ENCODE data around the gene SLC16A9. TPM values are rescaled to one million over a fixed set of nuclear protein-coding genes. Genes with fewer than 3 reads are reported as not detected.
"Not testable (repeated sequence)": the region's sequence is repeated elsewhere in the genome, so short reads cannot be mapped to it uniquely, and the experiment has no call there.

The SLC16A9 gene
- total RNA-seq, 1 experiment from 2014 or later, result 1.3 TPM

DNA sequence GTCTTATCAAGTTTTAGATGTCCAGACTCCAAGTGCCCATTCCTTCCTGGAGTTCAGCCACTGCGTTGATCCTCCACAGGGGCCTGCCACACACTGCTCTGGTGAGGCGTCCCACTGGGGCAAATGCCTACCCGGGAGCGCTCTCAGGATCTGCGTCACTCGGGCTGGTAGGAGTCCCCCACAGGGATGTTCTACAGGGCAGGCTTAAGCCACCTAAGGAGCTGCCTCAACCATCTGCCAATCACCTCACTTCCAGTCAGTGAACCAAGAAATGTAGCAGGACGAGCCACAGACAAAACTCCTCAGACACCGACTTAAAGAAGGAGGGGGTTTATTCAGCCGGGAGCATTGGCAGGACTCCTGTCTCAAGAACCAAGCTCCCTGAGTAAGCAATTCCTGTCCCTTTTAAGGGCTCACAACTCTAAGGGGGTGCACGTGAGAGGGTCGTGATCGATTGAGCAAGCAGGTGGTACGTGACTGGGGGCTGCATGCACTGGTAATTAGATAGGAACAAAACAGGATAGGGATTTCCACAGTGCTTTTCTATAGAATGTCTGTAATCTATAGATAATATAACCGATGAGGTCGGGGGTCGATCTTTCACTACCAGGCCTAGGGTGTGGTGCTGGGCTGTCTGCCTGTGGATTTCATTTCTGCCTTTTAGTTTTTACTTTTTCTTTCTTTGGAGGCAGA is 23.8 kb upstream of the SLC16A9 start:
- not testable (repeated sequence) for H3K27me3 ChIP-seq; DNase-seq; H3K27ac ChIP-seq; H3K9me3 ChIP-seq (replicated peaks); H3K4me3 ChIP-seq; H3K4me1 ChIP-seq; H3K36me3 ChIP-seq

- H3K4me3 ChIP-seq; DNase-seq; H3K27ac ChIP-seq; H3K36me3 ChIP-seq; H3K4me1 ChIP-seq; H3K9me3 ChIP-seq (replicated peaks); H3K27me3 ChIP-seq: not testable (repeated sequence)
Observed at GRCh38 chr10:59732849-59733248, 23.2 kb upstream of the SLC16A9 start.

GRCh38 chr10:59729167-59729566 is 19.5 kb upstream of the SLC16A9 start:
- H3K9me3 ChIP-seq (replicated peaks); H3K36me3 ChIP-seq; H3K27ac ChIP-seq; H3K27me3 ChIP-seq; DNase-seq; H3K4me1 ChIP-seq; H3K4me3 ChIP-seq: not testable (repeated sequence)

DNA sequence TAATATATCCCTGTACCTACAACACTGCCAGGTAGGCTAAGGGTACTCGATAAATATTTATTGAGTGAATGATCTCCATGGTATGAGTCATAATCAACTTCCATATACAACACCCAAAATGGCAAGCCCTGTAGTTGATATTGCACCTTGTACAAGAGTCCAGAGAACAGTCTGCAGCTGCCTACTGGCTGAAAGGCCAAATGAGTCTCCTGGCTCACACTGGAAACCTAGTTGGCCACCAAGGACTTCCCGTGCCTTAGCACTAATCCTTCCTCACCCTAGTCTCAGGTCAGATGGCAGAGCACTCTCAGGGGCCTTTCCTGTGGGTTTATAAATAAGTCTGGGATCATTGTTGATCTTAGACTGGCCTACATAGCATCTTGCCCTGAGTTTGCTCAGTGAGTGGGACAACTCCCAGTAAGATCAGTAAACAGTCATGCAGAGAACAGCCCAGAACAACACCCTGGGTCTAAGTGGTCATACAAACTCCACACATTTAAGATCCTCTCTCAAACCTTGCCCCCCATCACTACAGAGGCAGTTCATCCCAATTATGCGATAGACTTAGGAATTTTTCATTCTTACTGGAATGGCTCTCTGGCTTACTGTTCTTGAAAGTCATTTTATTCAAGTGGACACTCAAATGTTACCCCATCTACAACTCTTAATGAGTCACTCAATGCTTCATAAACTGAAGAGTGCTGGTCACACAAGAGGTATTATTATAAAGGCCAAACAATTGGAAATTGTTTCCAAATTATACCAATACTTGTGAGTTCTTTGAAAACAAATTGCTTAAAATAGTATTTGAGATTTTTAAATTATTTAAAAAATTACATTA is 14.7 kb upstream of the SLC16A9 start:
- H3K36me3 ChIP-seq, result no peaks in the 10 kb centered on the region
- H3K9me3 ChIP-seq (replicated peaks), result no peaks in the 10 kb centered on the region
- no peaks in the 10 kb centered on the region for H3K4me1 ChIP-seq
- no peak for DNase-seq
- H3K27ac ChIP-seq, result no peak overlapping the region
- no peaks in the 10 kb centered on the region for H3K27me3 ChIP-seq
- no peak overlapping the region for H3K4me3 ChIP-seq

DNA sequence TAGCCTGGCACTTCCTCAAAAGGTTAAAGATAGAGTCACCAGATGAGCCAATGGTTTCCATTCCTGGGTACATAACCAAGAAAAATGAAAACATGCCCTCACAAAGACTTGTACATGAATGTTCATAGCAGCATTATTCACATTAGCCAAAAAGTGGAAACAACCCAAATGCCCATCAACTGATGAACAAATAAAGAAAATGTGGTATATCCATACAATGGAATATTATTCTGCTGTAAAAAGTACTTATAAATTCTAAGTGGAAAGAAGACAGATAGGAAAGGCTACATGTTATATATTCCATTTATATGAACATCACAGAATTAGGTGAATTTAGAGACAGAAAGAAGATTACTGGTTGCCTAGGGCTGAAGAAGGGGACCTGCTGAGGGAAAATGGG is 10.7 kb upstream of the SLC16A9 start:
- no peaks in the 10 kb centered on the region for H3K36me3 ChIP-seq
- H3K27ac ChIP-seq, result no peak overlapping the region
- H3K27me3 ChIP-seq, result no peaks in the 10 kb centered on the region
- no peak for DNase-seq
- H3K4me1 ChIP-seq, result no peaks in the 10 kb centered on the region
- no peak overlapping the region for H3K4me3 ChIP-seq
- no peaks in the 10 kb centered on the region for H3K9me3 ChIP-seq (replicated peaks)

DNA sequence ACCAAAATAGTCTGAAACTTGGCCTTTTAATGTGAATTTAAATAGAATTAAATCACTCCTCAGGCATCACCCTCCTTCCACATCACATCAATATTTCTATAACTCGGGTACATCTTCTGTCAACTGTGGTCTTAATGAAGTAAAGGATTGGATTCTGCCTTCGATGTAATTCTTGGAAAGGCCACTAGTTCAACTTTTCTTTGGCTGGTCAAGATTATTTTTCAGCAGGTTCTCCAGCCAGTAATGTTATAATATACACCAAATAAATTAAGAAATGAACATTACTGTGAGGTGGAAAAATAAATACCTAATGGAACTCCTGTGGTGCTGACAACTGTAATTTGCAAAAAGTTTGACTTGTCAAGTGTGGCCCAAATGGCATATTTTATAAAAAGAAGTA is 9.7 kb upstream of the SLC16A9 start:
- H3K36me3 ChIP-seq, result no peaks in the 10 kb centered on the region
- no peak overlapping the region for H3K4me3 ChIP-seq
- no peak for DNase-seq

DNA sequence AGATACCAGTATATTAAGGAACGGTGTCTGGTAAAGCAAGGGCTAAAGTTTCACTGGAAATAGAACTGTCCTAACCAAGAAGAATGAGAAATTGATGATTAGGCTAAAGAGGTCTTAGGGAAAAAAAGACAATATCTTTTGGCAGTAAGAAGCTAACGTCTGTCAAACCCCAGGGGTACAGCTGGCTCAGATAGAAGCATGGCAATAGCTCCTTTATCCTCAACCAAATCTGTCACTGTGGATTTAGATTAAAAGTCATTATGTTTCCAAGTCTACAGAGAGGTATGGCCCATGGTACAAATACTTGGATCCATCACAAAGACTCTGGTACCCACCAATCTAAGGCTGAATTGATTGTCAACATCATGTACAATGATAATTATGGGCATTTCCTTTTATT is 8.6 kb upstream of the SLC16A9 start:
- no peak overlapping the region for H3K27ac ChIP-seq
- H3K27me3 ChIP-seq, result no peaks in the 10 kb centered on the region
- H3K4me3 ChIP-seq, result no peak overlapping the region

More for the DNA sequence above, 9.7 kb upstream of the SLC16A9 start:
- H3K4me1 ChIP-seq, result no peaks in the 10 kb centered on the region
- H3K9me3 ChIP-seq (replicated peaks), result no peaks in the 10 kb centered on the region
- no peaks in the 10 kb centered on the region for H3K27me3 ChIP-seq
- no peak overlapping the region for H3K27ac ChIP-seq

GRCh38 chr10:59713196-59713821 is 3.7 kb upstream of the SLC16A9 start:
- Histone ChIP-seq H3K4me3 (no peak overlapping the region), H3K27me3 (no peaks in the 10 kb centered on the region), H3K36me3 (no peaks in the 10 kb centered on the region), H3K27ac (no peak overlapping the region), H3K9me3 (replicated peaks) (no peaks in the 10 kb centered on the region), H3K4me1 (no peaks in the 10 kb centered on the region)
- no peak for DNase-seq

More for the DNA sequence above, 8.6 kb upstream of the SLC16A9 start:
- no peaks in the 10 kb centered on the region for H3K9me3 ChIP-seq (replicated peaks)
- no peak for DNase-seq
- H3K36me3 ChIP-seq, result no peaks in the 10 kb centered on the region
- H3K4me1 ChIP-seq, result no peaks in the 10 kb centered on the region

GRCh38 chr10:59711871-59712494 is 2.3 kb upstream of the SLC16A9 start:
- Histone ChIP-seq H3K27me3 (no peaks in the 10 kb centered on the region), H3K4me1 (no peaks in the 10 kb centered on the region), H3K36me3 (no peaks in the 10 kb centered on the region), H3K4me3 (no peak overlapping the region), H3K27ac (no peak overlapping the region), H3K9me3 (replicated peaks) (no peaks in the 10 kb centered on the region)
- DNase-seq, result no peak

- Histone ChIP-seq H3K4me1 (no peaks in the 10 kb centered on the region), H3K9me3 (replicated peaks) (no peaks in the 10 kb centered on the region), H3K27me3 (no peaks in the 10 kb centered on the region), H3K27ac (peak overlapping the region; percentile 49), H3K36me3 (no peaks in the 10 kb centered on the region), H3K4me3 (peak overlapping the region; percentile 72)
- no peak for DNase-seq
Observed at GRCh38 chr10:59708816-59709394, 745 bp downstream of the SLC16A9 start.

- DNase-seq, result no peak
- Histone ChIP-seq H3K9me3 (replicated peaks) (no peaks in the 10 kb centered on the region), H3K4me1 (no peaks in the 10 kb centered on the region), H3K36me3 (no peaks in the 10 kb centered on the region), H3K4me3 (no peak overlapping the region), H3K27ac (no peak overlapping the region), H3K27me3 (no peaks in the 10 kb centered on the region)
Observed at GRCh38 chr10:59706851-59707797, 2.5 kb downstream of the SLC16A9 start.

DNA sequence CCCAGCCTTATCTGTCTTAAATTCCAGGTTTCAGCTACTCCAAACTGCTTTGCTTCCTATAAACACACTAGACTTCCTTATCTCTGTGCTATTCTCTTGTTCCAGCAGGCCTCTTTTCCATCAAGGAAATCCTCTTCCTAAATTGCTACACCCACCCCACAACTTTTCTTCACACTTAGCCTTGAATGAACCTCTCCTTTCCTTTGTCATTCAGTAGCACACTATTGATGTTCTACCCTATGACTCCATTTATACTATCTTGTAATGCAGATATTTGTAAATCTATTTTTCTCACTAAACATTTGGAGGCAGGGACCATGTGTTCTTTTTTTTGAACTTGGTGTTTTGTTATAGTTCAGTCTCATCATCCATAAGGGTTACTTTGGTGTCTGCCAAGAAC is 3.7 kb downstream of the SLC16A9 start:
- no peak overlapping the region for H3K4me3 ChIP-seq
- no peaks in the 10 kb centered on the region for H3K36me3 ChIP-seq
- H3K9me3 ChIP-seq (replicated peaks), result no peaks in the 10 kb centered on the region
- DNase-seq, result no peak
- no peak overlapping the region for H3K27ac ChIP-seq
- H3K27me3 ChIP-seq, result no peaks in the 10 kb centered on the region
- no peaks in the 10 kb centered on the region for H3K4me1 ChIP-seq

DNA sequence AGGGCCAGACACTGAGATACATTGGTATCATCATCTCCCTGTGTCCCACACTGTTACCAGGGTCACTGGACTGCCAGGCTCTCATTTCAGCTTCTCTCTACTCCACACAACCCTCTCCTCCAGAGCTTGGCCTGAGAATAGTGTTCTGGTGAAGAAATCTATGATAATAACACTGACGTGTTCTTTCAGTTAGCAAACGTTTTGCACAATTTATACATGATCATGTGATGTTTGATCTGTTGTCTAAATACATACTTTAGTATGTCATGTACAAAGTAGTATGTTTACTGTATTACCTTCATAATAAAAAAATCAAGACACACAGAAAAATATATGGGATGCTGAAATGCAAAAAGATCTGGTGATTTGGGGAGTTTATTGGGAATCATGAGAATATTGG is 5.0 kb downstream of the SLC16A9 start:
- H3K4me3 ChIP-seq, result no peak overlapping the region
- H3K4me1 ChIP-seq, result no peaks in the 10 kb centered on the region
- DNase-seq, result no peak
- H3K9me3 ChIP-seq (replicated peaks), result no peaks in the 10 kb centered on the region
- no peaks in the 10 kb centered on the region for H3K27me3 ChIP-seq
- no peaks in the 10 kb centered on the region for H3K36me3 ChIP-seq
- H3K27ac ChIP-seq, result no peak overlapping the region

DNA sequence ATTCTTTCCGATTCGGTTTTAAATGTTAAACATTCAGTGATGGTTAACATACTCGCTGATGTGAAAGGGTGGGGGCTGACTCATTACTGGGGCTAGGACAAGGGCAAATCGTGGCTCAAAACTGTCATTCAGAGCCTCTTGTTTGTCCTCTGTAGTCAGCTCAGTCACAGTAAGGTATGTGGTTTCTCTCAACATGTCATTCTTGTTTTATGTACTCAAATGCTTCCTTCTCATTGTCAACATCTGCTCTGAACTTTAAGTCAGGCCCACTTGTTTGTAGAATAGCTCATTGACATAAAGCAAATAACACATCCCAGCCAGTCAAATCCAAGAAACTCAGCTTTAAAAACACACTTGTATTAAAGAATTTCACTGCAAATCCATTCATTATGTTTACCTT is 7.3 kb downstream of the SLC16A9 start:
- Histone ChIP-seq H3K4me3 (no peak overlapping the region), H3K36me3 (no peaks in the 10 kb centered on the region), H3K4me1 (no peaks in the 10 kb centered on the region), H3K27me3 (no peaks in the 10 kb centered on the region), H3K9me3 (replicated peaks) (no peaks in the 10 kb centered on the region), H3K27ac (no peak overlapping the region)
- no peak for DNase-seq

All from SJCRH30 (cell line).